ENCODE data around the gene GNG8. TPM values are rescaled to one million over a fixed set of nuclear protein-coding genes. Genes with fewer than 3 reads are reported as not detected.

GNG8 gene
- total RNA-seq, 4 donors from 2014 or later, result not detected

DNA sequence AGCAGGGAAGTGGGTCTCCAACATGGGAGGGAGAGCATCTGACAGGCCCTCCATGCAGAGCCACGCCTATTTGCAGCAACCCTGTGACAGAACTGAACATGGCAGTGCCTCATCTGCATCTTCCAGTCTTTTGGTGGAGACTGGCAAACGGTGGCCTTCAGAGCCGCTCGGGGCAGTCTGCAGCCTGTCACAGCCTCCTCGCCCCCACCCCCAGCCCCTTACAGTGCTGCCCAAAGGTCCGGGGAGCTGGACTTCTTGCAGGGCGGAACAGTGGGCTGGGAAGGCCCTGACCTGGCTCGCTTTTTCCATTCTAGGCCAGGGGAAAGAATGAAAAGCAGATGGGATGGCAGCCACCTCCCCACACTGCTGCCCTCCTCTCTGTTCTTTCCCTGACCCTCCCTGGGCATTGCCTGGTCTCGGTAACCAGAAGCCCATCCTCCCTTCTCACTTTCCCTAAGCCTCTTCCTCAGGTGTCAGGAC lies 32.2 kb downstream of the GNG8 start:
- no peak for DNase-seq
- H3K4me1 ChIP-seq, result peaks cover 19 to 42% (median 29%) of the 10 kb centered on the region in 4 donors
- WGBS, 2 donors (ENCODE audit: low coverage in 1 of 2), result 76% methylated on average over 9 of the region's 9 CpGs; no CpG with 5 or more reads in 1 of the 2 donors
- peaks cover 0 to 28% (median 8%) of the 10 kb centered on the region in 4 donors for H3K36me3 ChIP-seq
- H3K27me3 ChIP-seq, result no peaks in the 10 kb centered on the region
- in situ Hi-C loops (cut with MboI; ENCODE audit: low pct_ligation_motif_present in 1 of 4, low pct_unique_long_range_greater_than_20kb in 1 of 4, low sequenced_read_pairs in 3 of 4), result no loop called here
- no peaks in the 10 kb centered on the region for H3K9me3 ChIP-seq
- TF ChIP-seq POLR2AphosphoS5 (IDR thresholded peaks at IDR 0.05), result no peak
- no peak for TF ChIP-seq POLR2A (IDR thresholded peaks at IDR 0.05)
- TF ChIP-seq EP300 (IDR thresholded peaks at IDR 0.05; ENCODE audit: low read depth), result no peak
- TF ChIP-seq CTCF (IDR thresholded peaks at IDR 0.05), result no peak
- peak overlapping the region; percentile 97 to 100 (median 98) for H3K27ac ChIP-seq
- intact Hi-C loops (cut with DNase I; ENCODE audit: low total_unique reads), result loop anchor here (5.0 kb wide), 2 partner anchors 59 to 144 kb away; partner anchors contain the start of genes DACT3, FKRP and STRN4
- peak overlapping the region in 1 of 4 donors; percentile 100 for H3K4me3 ChIP-seq

GRCh38 chr19:46603195-46603637 lies 32.8 kb downstream of the GNG8 start:
- peaks cover 19 to 42% (median 29%) of the 10 kb centered on the region in 4 donors for H3K4me1 ChIP-seq
- TF ChIP-seq POLR2A (IDR thresholded peaks at IDR 0.05), result peak; percentile 59
- no peak for TF ChIP-seq EP300 (IDR thresholded peaks at IDR 0.05; ENCODE audit: low read depth)
- TF ChIP-seq POLR2AphosphoS5 (IDR thresholded peaks at IDR 0.05), result peak in 2 of 3 donors; percentile 48 to 64
- DNase-seq, result peak; percentile 77
- in situ Hi-C loops (cut with MboI; ENCODE audit: low pct_ligation_motif_present in 1 of 4, low pct_unique_long_range_greater_than_20kb in 1 of 4, low sequenced_read_pairs in 3 of 4), result no loop called here
- no peaks in the 10 kb centered on the region for H3K27me3 ChIP-seq
- peak overlapping the region; percentile 97 to 100 (median 98) for H3K27ac ChIP-seq
- 16% methylated on average over 2 of the region's 2 CpGs; no CpG with 5 or more reads in 1 of the 2 donors for WGBS, 2 donors (ENCODE audit: low coverage in 1 of 2)
- H3K36me3 ChIP-seq, result peaks cover 0 to 22% (median 5%) of the 10 kb centered on the region in 4 donors
- no peaks in the 10 kb centered on the region for H3K9me3 ChIP-seq
- intact Hi-C loops (cut with DNase I; ENCODE audit: low total_unique reads), result loop anchor here (5.0 kb wide), 2 partner anchors 59 to 144 kb away; partner anchors contain the start of genes DACT3, FKRP and STRN4
- peak overlapping the region; percentile 99 to 100 (median 100) for H3K4me3 ChIP-seq

- no peak for TF ChIP-seq EP300 (IDR thresholded peaks at IDR 0.05; ENCODE audit: low read depth)
- H3K27me3 ChIP-seq, result no peaks in the 10 kb centered on the region
- peak overlapping the region; percentile 99 to 100 (median 100) for H3K4me3 ChIP-seq
- in situ Hi-C loops (cut with MboI; ENCODE audit: low pct_ligation_motif_present in 1 of 4, low pct_unique_long_range_greater_than_20kb in 1 of 4, low sequenced_read_pairs in 3 of 4), result no loop called here
- H3K27ac ChIP-seq, result peak overlapping the region; percentile 97 to 100 (median 98)
- intact Hi-C loops (cut with DNase I; ENCODE audit: low total_unique reads), result loop anchor here (5.0 kb wide), 2 partner anchors 60 to 145 kb away; partner anchors contain the start of genes DACT3, FKRP and STRN4
- peaks cover 19 to 42% (median 29%) of the 10 kb centered on the region in 4 donors for H3K4me1 ChIP-seq
- no peak for DNase-seq
- 4% methylated on average over 21 of the region's 23 CpGs; no CpG with 5 or more reads in 1 of the 2 donors for WGBS, 2 donors (ENCODE audit: low coverage in 1 of 2)
- no peaks in the 10 kb centered on the region for H3K9me3 ChIP-seq
- peaks cover 0 to 16% (median 2%) of the 10 kb centered on the region in 4 donors for H3K36me3 ChIP-seq
Measured at GRCh38 chr19:46602392-46603194, 33.4 kb downstream of the GNG8 start.

- H3K36me3 ChIP-seq, result peaks cover 0 to 6% (median 0%) of the 10 kb centered on the region in 4 donors
- in situ Hi-C loops (cut with MboI; ENCODE audit: low pct_ligation_motif_present in 1 of 4, low pct_unique_long_range_greater_than_20kb in 1 of 4, low sequenced_read_pairs in 3 of 4), result no loop called here
- intact Hi-C loops (cut with DNase I; ENCODE audit: low total_unique reads), result loop anchor here (5.0 kb wide), 2 partner anchors 61 to 146 kb away; partner anchors contain the start of genes DACT3, FKRP and STRN4
- 0% methylated on average over 11 to 51 of the region's 51 CpGs for WGBS, 2 donors (ENCODE audit: low coverage in 1 of 2)
- H3K4me3 ChIP-seq, result peak within 1 kb of the TSS; percentile 99 to 100 (median 100)
- TF ChIP-seq EP300 (IDR thresholded peaks at IDR 0.05; ENCODE audit: low read depth) (no peak), POLR2A (IDR thresholded peaks at IDR 0.05) (peak; percentile 94), CTCF (IDR thresholded peaks at IDR 0.05) (no peak), POLR2AphosphoS5 (IDR thresholded peaks at IDR 0.05) (peak; percentile 57 to 94 (median 87))
- peaks cover 19 to 42% (median 29%) of the 10 kb centered on the region in 4 donors for H3K4me1 ChIP-seq
- no peaks in the 10 kb centered on the region for H3K27me3 ChIP-seq
- no peak for DNase-seq
- H3K9me3 ChIP-seq, result no peaks in the 10 kb centered on the region
- peak within 1 kb of the TSS; percentile 97 to 100 (median 98) for H3K27ac ChIP-seq
Measured at GRCh38 chr19:46601318-46602224, 34.4 kb downstream of the GNG8 start, which contains the start of gene CALM3. TSS of gene CALM3 (plus strand) at chr19:46601330. CDS start at chr19:46601435, 105 bp downstream.
